D721Med (cell line): Measurements from ENCODE around the gene GOLT1B.
"Not testable (repeated sequence)": the region's sequence is repeated elsewhere in the genome, so short reads cannot be mapped to it uniquely, and the experiment has no call there.

Source experiments
- DNase-seq: peaks from one replicate; pipeline ENCODE4 v3.0.0; 2011; ENCODE audit warnings: low spot score; ENCODE audit not compliant: insufficient read length
- FAIRE-seq: peaks from 2 replicates; lab custom pipeline; 2011; peaks lifted over from hg19 to GRCh38; lab: Jason Lieb, UNC
- TF ChIP-seq, protein P1 (sequence below): IDR thresholded peaks from 2 replicates; pipeline ENCODE4 v1.5.1; 2012; ENCODE audit warnings: mild to moderate bottlenecking, control low read depth; ENCODE audit not compliant: insufficient read depth; ENCODE audit errors: missing control alignments

GOLT1B gene, protein sequence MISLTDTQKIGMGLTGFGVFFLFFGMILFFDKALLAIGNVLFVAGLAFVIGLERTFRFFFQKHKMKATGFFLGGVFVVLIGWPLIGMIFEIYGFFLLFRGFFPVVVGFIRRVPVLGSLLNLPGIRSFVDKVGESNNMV

DNA sequence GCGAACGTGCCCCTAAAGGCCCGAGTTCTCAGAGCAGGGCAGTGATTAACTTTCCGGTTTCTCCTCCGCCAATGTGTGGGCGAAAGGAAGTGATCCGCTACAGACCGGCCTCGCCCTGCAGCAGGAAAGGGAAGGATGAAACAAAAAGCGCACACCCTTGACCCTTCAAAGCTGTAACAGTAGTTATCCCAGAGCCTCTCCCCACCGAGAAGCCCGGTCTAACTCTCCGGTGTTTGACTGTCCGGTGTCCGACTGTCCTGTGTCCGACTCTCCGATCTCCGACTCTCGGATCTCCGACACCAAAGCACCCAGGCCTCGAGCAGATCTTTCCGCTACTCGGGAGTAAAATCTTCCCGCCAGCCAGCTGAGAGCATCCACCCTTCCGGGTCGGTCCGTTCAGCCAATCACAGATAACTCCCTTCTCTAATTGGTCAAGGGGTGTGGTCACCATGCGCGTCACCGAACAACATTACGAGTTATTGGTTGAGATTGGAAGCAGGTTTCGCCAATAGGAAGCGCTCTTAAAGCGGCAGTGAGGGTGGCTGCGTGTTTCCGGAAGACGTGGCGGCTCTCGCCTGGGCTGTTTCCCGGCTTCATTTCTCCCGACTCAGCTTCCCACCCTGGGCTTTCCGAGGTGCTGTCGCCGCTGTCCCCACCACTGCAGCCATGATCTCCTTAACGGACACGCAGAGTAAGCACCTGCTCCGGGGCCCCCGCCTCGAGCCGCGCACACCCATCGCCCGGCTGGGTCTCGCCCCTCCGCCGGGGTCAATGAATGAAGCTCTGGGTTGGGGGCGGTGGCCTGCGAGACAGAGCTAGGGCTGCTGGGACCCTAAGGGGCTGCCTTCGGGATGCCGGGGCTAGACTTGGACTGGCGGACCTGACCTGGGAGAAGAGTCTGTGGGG is at the start of gene GOLT1B, which contains the start of gene RECQL:
Gene GOLT1B (plus strand): TSS at position 532 of the 906 bp plus-strand sequence. CDS start 135 bp downstream, at position 667.
Gene RECQL (minus strand): TSS at position 378 of the 906 bp plus-strand sequence. CDS start 2,065 bp downstream, outside the sequence.
- FAIRE-seq (peak; percentile 66), DNase-seq (peak; percentile 62)

DNA sequence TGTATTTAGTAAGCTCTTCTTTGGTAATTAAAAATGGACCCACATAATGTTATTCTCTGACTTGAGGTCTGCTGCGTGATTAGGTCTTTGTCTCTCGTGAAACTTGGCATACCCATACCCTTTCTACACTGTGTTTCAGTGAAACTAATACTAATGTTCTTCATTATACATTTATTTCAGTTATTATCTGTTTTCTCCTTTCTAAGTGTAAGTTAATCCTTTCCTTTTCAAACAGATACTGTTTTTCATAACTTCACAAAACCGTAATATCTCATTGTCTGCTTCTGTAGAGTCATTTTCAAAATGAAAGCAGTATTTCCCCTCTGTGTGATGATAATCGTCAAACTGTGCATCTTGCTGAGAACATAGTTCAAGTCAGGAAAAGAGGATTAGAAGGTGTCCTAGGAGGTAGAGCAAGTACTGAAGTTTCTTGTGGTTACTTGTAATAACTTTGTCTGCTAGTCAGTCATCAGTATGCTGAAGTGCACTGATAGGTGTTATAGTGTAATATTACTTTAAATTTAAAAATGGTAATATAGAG is 48.2 kb upstream of the GOLT1B start:
- no peak for DNase-seq

More for the DNA sequence above, at the start of gene GOLT1B, which contains the start of gene RECQL:
- TF ChIP-seq, protein P1, sequence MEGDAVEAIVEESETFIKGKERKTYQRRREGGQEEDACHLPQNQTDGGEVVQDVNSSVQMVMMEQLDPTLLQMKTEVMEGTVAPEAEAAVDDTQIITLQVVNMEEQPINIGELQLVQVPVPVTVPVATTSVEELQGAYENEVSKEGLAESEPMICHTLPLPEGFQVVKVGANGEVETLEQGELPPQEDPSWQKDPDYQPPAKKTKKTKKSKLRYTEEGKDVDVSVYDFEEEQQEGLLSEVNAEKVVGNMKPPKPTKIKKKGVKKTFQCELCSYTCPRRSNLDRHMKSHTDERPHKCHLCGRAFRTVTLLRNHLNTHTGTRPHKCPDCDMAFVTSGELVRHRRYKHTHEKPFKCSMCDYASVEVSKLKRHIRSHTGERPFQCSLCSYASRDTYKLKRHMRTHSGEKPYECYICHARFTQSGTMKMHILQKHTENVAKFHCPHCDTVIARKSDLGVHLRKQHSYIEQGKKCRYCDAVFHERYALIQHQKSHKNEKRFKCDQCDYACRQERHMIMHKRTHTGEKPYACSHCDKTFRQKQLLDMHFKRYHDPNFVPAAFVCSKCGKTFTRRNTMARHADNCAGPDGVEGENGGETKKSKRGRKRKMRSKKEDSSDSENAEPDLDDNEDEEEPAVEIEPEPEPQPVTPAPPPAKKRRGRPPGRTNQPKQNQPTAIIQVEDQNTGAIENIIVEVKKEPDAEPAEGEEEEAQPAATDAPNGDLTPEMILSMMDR = no peak

DNA sequence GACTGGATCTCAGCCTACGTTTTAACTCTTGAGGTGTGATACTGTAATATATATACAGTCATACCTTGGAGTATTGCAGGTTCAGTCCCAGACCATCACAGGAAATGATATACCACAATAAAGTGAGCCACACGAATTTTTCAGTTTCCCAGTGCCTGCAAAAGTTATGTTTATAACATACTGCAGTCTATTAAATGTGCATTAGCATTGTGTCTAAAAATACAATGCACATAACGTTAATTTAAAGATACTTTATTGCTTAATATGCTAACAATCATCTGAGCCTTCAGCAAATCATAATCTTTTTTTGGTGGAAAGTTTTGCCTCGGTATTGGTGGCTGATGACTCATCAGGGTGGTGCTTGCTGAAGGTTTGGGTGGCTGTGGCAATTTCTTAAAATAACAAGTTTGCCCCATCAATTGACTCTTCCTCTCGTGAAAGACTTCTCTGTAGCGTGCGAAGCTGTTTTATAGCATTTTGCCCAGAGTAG is 45.3 kb upstream of the GOLT1B start:
- no peak for DNase-seq
- no peak for FAIRE-seq
- TF ChIP-seq, protein P1 = no peak

More for the DNA sequence above, 48.2 kb upstream of the GOLT1B start:
- TF ChIP-seq, protein P1 = no peak
- peak; percentile 48 for FAIRE-seq

DNA sequence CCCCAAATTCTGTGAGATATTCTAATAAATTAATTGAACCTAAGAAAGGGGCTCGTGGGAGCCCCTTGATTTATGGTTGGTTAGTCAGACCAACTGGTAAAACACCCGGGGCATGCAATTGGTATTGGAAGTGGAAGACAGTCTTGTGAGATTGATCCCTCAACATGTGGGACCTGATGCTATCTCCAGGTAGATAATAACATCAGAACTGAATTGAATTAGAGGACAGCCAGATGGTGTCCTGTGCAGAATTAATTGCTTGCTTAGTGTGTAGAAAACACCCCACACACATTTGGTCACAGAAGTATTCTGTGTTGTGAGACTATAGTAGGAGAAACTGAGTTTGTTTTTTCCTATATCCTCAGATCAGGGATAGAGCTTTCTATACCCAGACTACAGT is 42.1 kb upstream of the GOLT1B start:
- FAIRE-seq = no peak
- no peak for DNase-seq
- TF ChIP-seq, protein P1 = no peak

DNA sequence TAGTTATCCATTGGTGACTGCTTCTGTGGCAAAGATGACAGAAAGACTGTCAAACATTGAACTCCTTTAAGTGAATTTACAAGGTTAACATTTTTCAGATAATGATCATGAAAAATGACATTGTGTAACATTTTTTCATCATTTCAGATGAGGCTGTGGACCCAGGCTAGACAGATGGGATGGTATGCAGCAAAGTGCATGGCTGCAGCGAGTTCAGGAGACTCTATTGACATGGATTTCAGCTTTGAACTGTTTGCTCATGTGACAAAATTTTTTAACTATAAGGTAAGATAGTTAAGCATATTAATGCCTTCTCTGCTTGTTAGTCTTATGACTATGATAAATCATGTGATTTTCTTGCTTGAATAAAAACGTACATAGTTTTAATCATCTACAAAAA is 34.3 kb upstream of the GOLT1B start:
- FAIRE-seq = peak; percentile 75
- DNase-seq = not testable (repeated sequence)

DNA sequence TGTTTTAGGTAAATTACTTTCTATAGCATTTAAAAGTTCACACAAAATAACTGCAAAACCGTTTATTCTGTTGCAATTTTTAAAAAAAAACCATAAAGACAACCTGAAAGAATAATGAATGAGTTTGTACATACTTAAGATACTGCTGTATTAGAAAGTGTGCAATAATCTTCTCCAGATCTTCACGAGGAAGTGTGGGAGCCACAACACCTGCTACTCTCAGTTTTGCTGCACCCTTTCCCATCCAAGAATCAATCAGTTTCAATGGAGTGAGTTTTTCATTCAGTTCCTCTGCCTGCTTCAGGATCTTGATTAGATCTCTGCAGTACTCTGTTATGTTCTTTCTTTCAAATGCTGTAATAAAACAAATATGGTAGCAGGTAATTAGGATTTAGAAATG is 30.3 kb upstream of the GOLT1B start:
- no peak for DNase-seq
- TF ChIP-seq, protein P1 = no peak

DNA sequence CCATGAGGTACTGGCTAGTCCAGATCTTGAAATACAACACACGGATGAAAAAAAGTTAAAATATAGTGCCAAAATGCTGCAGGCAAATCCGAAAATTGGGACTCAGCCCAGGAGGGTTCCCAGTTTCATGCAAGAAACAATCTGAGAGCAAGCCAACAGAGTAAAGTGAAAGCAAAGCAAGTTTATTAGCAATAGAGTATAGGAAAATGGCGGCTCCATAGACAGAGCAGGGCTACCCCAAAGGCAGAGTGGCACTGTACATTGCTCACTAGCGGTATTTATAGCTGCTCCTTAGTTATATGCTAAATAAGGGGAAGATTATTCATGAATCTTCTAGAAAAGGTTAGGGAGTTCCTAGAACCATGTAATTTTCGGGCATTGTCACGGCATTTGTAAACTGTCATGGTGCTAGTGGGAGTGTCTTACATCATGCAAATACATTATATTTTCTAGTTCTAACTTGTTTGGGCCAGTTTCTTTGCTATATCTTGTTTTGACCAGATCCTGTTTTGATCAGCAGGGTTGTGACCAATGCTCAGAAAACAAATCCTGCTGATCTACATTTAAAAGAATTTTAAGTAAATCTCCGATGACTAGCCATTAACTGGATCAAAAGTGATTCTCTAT is 29.3 kb upstream of the GOLT1B start:
- no peak for DNase-seq
- TF ChIP-seq, protein P1 = no peak
- no peak for FAIRE-seq

More for the DNA sequence above, 30.3 kb upstream of the GOLT1B start:
- no peak for FAIRE-seq
